Skeletal muscle satellite cell (primary cell): ENCODE measurements around the gene SCN3A.
A peak's percentile ranks its signal among the peaks of the same experiment; 100 is the strongest.

Source experiments
- H3K27me3 ChIP-seq: 2 replicates; pipeline ENCODE4 v1.7.0; 2013; ENCODE audit warnings: low read length; ENCODE audit not compliant: control insufficient read depth, insufficient read depth
- H3K36me3 ChIP-seq: 2 replicates; pipeline ENCODE4 v1.7.0; 2013; ENCODE audit warnings: mild to moderate bottlenecking, control low read depth, low read length; ENCODE audit not compliant: insufficient read depth
- H3K4me1 ChIP-seq: 2 replicates; pipeline ENCODE4 v1.7.0; 2013; ENCODE audit warnings: low read length; ENCODE audit not compliant: control insufficient read depth, insufficient read depth
- H3K4me2 ChIP-seq: 2 replicates; pipeline ENCODE4 v1.7.0; 2013; ENCODE audit warnings: mild to moderate bottlenecking, low read length
- H3K4me3 ChIP-seq: 2 replicates; pipeline ENCODE4 v1.7.0; 2013; ENCODE audit warnings: low read length
- H3K9ac ChIP-seq: 2 replicates; pipeline ENCODE4 v1.7.0; 2013; ENCODE audit warnings: mild to moderate bottlenecking, low read depth, low read length, moderate library complexity
- H3K9me3 ChIP-seq: replicated peaks from 2 replicates; pipeline ENCODE4 v1.7.0; 2013; ENCODE audit warnings: mild to moderate bottlenecking, control low read depth, low read length

The SCN3A gene

GRCh38 chr2:165069151-165069550 lies 134.7 kb downstream of the SCN3A start:
- Histone ChIP-seq H3K4me1 (peaks cover 9% of the 10 kb centered on the region), H3K9ac (no peak overlapping the region), H3K9me3 (no peaks in the 10 kb centered on the region), H3K27me3 (no peaks in the 10 kb centered on the region), H3K4me2 (no peak overlapping the region), H3K36me3 (no peaks in the 10 kb centered on the region), H3K4me3 (no peak overlapping the region)

GRCh38 chr2:165068487-165068757 lies 135.4 kb downstream of the SCN3A start:
- H3K4me3 ChIP-seq = peak overlapping the region; percentile 46
- H3K36me3 ChIP-seq = no peaks in the 10 kb centered on the region

DNA sequence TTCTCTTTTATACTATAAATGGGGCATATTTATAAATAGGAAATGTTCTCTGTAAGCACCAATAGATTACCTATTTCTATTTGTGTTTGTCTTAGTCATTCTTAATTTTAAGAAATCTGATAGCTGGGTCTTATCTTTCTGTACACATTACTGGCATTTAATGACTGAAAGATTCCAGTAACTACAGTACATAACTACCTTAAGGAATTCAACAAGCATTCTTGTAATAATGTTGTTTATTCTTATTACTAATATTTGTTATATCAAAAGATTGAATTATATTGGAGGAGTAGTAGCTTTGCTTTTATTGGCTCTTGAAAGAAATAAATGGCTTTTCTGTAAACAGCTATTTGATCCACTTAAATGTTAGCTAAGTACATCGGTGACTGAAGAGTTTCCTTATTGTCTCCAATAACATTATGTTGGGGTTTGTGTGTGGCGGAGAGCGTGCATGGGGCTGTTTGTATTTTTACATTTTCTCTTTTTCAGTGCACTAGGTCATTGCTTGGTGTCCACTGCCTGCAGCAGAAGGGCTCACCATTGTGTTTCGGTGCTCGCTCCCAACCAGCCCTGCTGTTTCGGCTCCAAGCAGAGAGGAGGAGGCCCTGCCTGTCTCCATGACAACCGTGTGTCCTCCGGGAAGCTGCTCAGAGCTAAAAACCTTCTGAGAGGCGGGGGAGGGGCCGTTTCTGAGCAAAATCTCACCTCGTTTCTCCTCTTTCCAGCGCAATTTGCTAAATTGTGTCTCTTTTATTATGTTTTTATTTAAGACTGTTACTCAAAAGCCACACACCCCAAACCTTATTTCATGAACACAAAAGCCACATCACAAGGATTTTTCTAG lies 136.0 kb downstream of the SCN3A start:
- Histone ChIP-seq H3K4me3 (peak overlapping the region; percentile 46), H3K9me3 (no peaks in the 10 kb centered on the region), H3K9ac (peak overlapping the region; percentile 7), H3K4me1 (peaks cover 9% of the 10 kb centered on the region), H3K4me2 (peak overlapping the region; percentile 74), H3K27me3 (no peaks in the 10 kb centered on the region), H3K36me3 (no peaks in the 10 kb centered on the region)

More at GRCh38 chr2:165068487-165068757, 135.4 kb downstream of the SCN3A start:
- Histone ChIP-seq H3K4me2 (peak overlapping the region; percentile 74), H3K9me3 (no peaks in the 10 kb centered on the region), H3K27me3 (no peaks in the 10 kb centered on the region), H3K9ac (peak overlapping the region; percentile 7), H3K4me1 (peaks cover 9% of the 10 kb centered on the region)

- Histone ChIP-seq H3K4me2 (no peak overlapping the region), H3K4me3 (no peak overlapping the region), H3K36me3 (no peaks in the 10 kb centered on the region), H3K9me3 (no peaks in the 10 kb centered on the region), H3K27me3 (no peaks in the 10 kb centered on the region), H3K9ac (no peak overlapping the region), H3K4me1 (peaks cover 9% of the 10 kb centered on the region)
Observed at GRCh38 chr2:165064743-165065142, 139.1 kb downstream of the SCN3A start.

GRCh38 chr2:165060411-165060810 lies 143.4 kb downstream of the SCN3A start:
- H3K9me3 ChIP-seq = no peaks in the 10 kb centered on the region
- no peak overlapping the region for H3K9ac ChIP-seq
- H3K4me2 ChIP-seq = no peak overlapping the region
- H3K4me3 ChIP-seq = no peak overlapping the region
- no peaks in the 10 kb centered on the region for H3K36me3 ChIP-seq
- H3K4me1 ChIP-seq = no peaks in the 10 kb centered on the region
- H3K27me3 ChIP-seq = no peaks in the 10 kb centered on the region

DNA sequence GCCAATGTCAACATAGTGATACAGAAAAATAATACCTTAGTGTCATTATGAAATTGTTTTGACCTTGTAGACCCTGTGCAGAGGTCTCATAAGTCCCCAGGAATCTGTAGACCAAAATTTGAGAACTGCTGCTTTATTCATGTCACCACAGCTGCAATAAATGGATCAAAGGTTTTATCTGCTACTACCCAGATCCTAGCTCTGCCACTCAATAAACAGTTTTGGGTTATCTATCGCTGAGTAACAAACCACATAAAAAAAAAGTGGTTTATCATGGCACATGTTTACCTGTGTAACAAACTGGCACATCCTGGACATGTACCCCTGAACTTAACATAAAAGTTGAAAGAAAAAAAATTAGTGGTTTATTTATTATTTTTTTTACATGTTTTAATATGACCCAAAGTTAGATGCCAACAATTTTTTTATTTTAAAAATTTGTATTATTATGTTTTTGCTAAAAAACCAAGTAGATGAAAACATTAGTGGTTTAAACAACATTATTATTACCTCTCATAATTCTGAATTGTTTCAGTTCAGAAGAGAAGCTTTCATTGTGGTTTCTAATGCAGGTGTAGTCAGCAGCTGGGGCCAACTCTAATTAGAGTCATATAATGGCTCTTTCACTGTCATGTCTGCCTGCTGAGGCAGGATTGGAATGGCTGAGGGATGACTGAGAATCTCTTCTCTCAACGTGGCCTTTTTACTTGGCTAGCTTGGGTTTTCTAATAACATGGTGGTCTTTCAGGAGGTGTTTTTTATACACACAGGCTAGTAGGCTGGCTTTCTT lies 145.2 kb downstream of the SCN3A start:
- Histone ChIP-seq H3K4me1 (no peaks in the 10 kb centered on the region), H3K27me3 (no peaks in the 10 kb centered on the region), H3K36me3 (no peaks in the 10 kb centered on the region), H3K4me2 (no peak overlapping the region), H3K9me3 (no peaks in the 10 kb centered on the region), H3K4me3 (no peak overlapping the region), H3K9ac (no peak overlapping the region)

DNA sequence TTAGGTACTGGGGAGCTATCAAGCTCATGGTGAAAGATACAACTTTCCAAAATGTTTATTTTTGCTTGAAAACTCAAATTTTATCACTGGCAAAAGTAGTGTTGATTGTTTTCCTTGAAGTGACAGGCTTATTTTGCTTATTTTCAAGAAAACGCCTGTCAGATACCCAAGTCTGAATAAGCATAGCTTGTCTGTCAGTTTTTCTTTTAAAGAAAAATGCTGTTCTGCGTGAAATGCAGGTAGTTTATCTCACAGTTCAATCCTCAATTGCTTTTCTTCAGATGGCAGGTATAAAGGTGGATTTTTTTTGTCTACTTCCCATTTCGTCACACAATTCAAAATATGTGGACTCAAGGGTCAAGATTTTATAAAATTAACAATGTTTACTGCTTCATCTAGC lies 145.9 kb downstream of the SCN3A start:
- Histone ChIP-seq H3K9me3 (no peaks in the 10 kb centered on the region), H3K9ac (no peak overlapping the region), H3K4me3 (no peak overlapping the region), H3K4me1 (no peaks in the 10 kb centered on the region), H3K27me3 (no peaks in the 10 kb centered on the region), H3K36me3 (no peaks in the 10 kb centered on the region), H3K4me2 (no peak overlapping the region)

GRCh38 chr2:165057308-165057707 lies 146.5 kb downstream of the SCN3A start:
- H3K9ac ChIP-seq = no peak overlapping the region
- H3K4me2 ChIP-seq = no peak overlapping the region

GRCh38 chr2:165056564-165056963 lies 147.3 kb downstream of the SCN3A start:
- H3K9me3 ChIP-seq = no peaks in the 10 kb centered on the region
- H3K4me1 ChIP-seq = no peaks in the 10 kb centered on the region

More at GRCh38 chr2:165057308-165057707, 146.5 kb downstream of the SCN3A start:
- H3K36me3 ChIP-seq = no peaks in the 10 kb centered on the region
- H3K4me3 ChIP-seq = no peak overlapping the region
- H3K4me1 ChIP-seq = no peaks in the 10 kb centered on the region
- H3K27me3 ChIP-seq = no peaks in the 10 kb centered on the region
- no peaks in the 10 kb centered on the region for H3K9me3 ChIP-seq

GRCh38 chr2:165055082-165055851 lies 148.6 kb downstream of the SCN3A start:
- H3K9ac ChIP-seq = no peak overlapping the region
- no peak overlapping the region for H3K4me2 ChIP-seq
- no peaks in the 10 kb centered on the region for H3K4me1 ChIP-seq
- H3K4me3 ChIP-seq = no peak overlapping the region
- no peaks in the 10 kb centered on the region for H3K36me3 ChIP-seq
- H3K27me3 ChIP-seq = no peaks in the 10 kb centered on the region
- no peaks in the 10 kb centered on the region for H3K9me3 ChIP-seq

More at GRCh38 chr2:165056564-165056963, 147.3 kb downstream of the SCN3A start:
- Histone ChIP-seq H3K4me3 (no peak overlapping the region), H3K27me3 (no peaks in the 10 kb centered on the region), H3K36me3 (no peaks in the 10 kb centered on the region), H3K9ac (no peak overlapping the region), H3K4me2 (no peak overlapping the region)

GRCh38 chr2:165054652-165055051 lies 149.2 kb downstream of the SCN3A start:
- Histone ChIP-seq H3K4me3 (no peak overlapping the region), H3K27me3 (no peaks in the 10 kb centered on the region), H3K9me3 (no peaks in the 10 kb centered on the region)

More at GRCh38 chr2:165054652-165055051, 149.2 kb downstream of the SCN3A start:
- H3K4me1 ChIP-seq = no peaks in the 10 kb centered on the region
- no peak overlapping the region for H3K4me2 ChIP-seq
- no peak overlapping the region for H3K9ac ChIP-seq
- H3K36me3 ChIP-seq = no peaks in the 10 kb centered on the region
